CD4-positive, alpha-beta memory T cell (primary cell): ENCODE data around the gene CCSER1. TPM values are rescaled to one million over a fixed set of nuclear protein-coding genes. Genes with fewer than 3 reads are reported as not detected.

ENCODE experiments used
- CTCF ChIA-PET: fragments of 350-600 bp; sonication (Branson Sonifier 250); formaldehyde crosslinking; loops from one replicate; lab custom pipeline; 2021; ENCODE audit warnings: inconsistent platforms; ENCODE audit not compliant: partially characterized antibody; lab: Charles Lee
- POLR2A ChIA-PET: fragments of 350-600 bp; sonication (Branson Sonifier 250); formaldehyde crosslinking; loops from one replicate; lab custom pipeline; 2021; ENCODE audit not compliant: partially characterized antibody; lab: Charles Lee
- DNase-seq, 5 donors: peaks; one replicate each; pipeline versions ENCODE4 v3.0.0 to v3.0.0-alpha.2; 2020 to 2022; ENCODE audit warnings: mixed read lengths in 1 of 5
- H3K27ac ChIP-seq: one replicate; pipeline ENCODE4 v1.7.0; 2013; ENCODE audit warnings: low read depth, low read length
- H3K27me3 ChIP-seq: 2 replicates; pipeline ENCODE4 v1.7.0; 2013; ENCODE audit warnings: mild to moderate bottlenecking, low read length, moderate library complexity; ENCODE audit not compliant: insufficient read depth
- H3K36me3 ChIP-seq: 2 replicates; pipeline ENCODE4 v1.7.0; 2013; ENCODE audit warnings: mild to moderate bottlenecking, low read length, moderate library complexity; ENCODE audit not compliant: insufficient read depth
- H3K4me1 ChIP-seq: 2 replicates; pipeline ENCODE4 v1.7.0; 2013; ENCODE audit warnings: mild to moderate bottlenecking, low read length, moderate library complexity; ENCODE audit not compliant: insufficient read depth
- H3K4me3 ChIP-seq, 2 donors: one replicate each; pipeline ENCODE4 v1.7.0; 2013; ENCODE audit warnings: low read length in 2 of 2, mild to moderate bottlenecking in 1 of 2
- H3K9me3 ChIP-seq, 2 donors: one replicate each; pipeline ENCODE4 v1.7.0; 2013; ENCODE audit warnings: low read length in 2 of 2, control low read depth in 1 of 2; ENCODE audit not compliant: control insufficient read depth in 1 of 2
- H3K27ac Mint-ChIP-seq, 7 donors: one replicate each; pipeline ENCODE4 v1.8.0; 2020 to 2021; ENCODE audit warnings: mixed read lengths in 7 of 7, mild to moderate bottlenecking in 6 of 7, inconsistent platforms in 3 of 7, moderate library complexity in 3 of 7
- H3K27me3 Mint-ChIP-seq, 2 donors: one replicate each; pipeline ENCODE4 v1.8.0; 2020 to 2021; ENCODE audit warnings: mixed read lengths in 2 of 2
- H3K36me3 Mint-ChIP-seq, 2 donors: one replicate each; pipeline ENCODE4 v1.8.0; 2020 to 2021; ENCODE audit warnings: mixed read lengths in 2 of 2, inconsistent platforms in 1 of 2, mild to moderate bottlenecking in 1 of 2
- H3K4me1 Mint-ChIP-seq, 4 donors: one replicate each; pipeline ENCODE4 v1.8.0; 2020 to 2021; ENCODE audit warnings: mixed read lengths in 4 of 4, mild to moderate bottlenecking in 1 of 4
- H3K4me3 Mint-ChIP-seq, 8 donors: one replicate each; pipeline ENCODE4 v1.8.0; 2020 to 2021; ENCODE audit warnings: mixed read lengths in 8 of 8, mild to moderate bottlenecking in 7 of 8, moderate library complexity in 6 of 8, inconsistent platforms in 3 of 8
- H3K9me3 Mint-ChIP-seq, 8 donors: one replicate each; pipeline ENCODE4 v1.8.0; 2020 to 2021; ENCODE audit warnings: mixed read lengths in 8 of 8, mild to moderate bottlenecking in 5 of 8, inconsistent platforms in 3 of 8, moderate library complexity in 1 of 8
- intact Hi-C: fragments of 100-400 bp; cut with micrococcal nuclease; formaldehyde crosslinking; loops from one replicate; pipeline ENCODE4 v1.15.1; 2023
- polyA plus RNA-seq, 2 donors: library from polyadenylated mRNA; unstranded; fragments of 300-500 nt; fragmentation: Illumina TruSeq; gene quantifications; one replicate each; pipeline ENCODE4 v1.2.3, GENCODE V29; 2021
- total RNA-seq, 2 experiments: library from RNA; stranded (reverse); gene quantifications; one replicate each; pipeline ENCODE4 v1.2.3, GENCODE V29; 2021

The CCSER1 gene
- total and polyA plus RNA-seq, 4 experiments from 2014 or later, result 0.47 to 2.0 (median 1.7) TPM; not detected in 1

GRCh38 chr4:90922174-90922573, 795.0 kb downstream of the CCSER1 start:
- H3K9me3 Mint-ChIP-seq, result peaks cover 0 to 2% (median 0%) of the 10 kb centered on the region in 8 donors
- no peak for DNase-seq
- no peaks in the 10 kb centered on the region for H3K36me3 Mint-ChIP-seq
- H3K4me3 Mint-ChIP-seq, result no peak overlapping the region
- CTCF ChIA-PET, result no interaction called here
- no peaks in the 10 kb centered on the region for H3K27me3 Mint-ChIP-seq
- no peaks in the 10 kb centered on the region for H3K27me3 ChIP-seq
- no peaks in the 10 kb centered on the region for H3K4me1 Mint-ChIP-seq
- no peak overlapping the region for H3K4me3 ChIP-seq
- H3K4me1 ChIP-seq, result no peaks in the 10 kb centered on the region
- POLR2A ChIA-PET, result no interaction called here
- H3K27ac Mint-ChIP-seq, result no peak overlapping the region
- no peaks in the 10 kb centered on the region for H3K9me3 ChIP-seq
- H3K36me3 ChIP-seq, result no peaks in the 10 kb centered on the region
- no peak overlapping the region for H3K27ac ChIP-seq
- intact Hi-C loops, result no loop called here

GRCh38 chr4:90926957-90927356, 799.8 kb downstream of the CCSER1 start:
- H3K4me3 Mint-ChIP-seq, result no peak overlapping the region
- H3K9me3 ChIP-seq, result no peaks in the 10 kb centered on the region
- H3K27me3 ChIP-seq, result no peaks in the 10 kb centered on the region
- H3K4me1 Mint-ChIP-seq, result no peaks in the 10 kb centered on the region
- no peak for DNase-seq
- H3K4me3 ChIP-seq, result no peak overlapping the region
- H3K4me1 ChIP-seq, result no peaks in the 10 kb centered on the region
- ChIA-PET POLR2A (no interaction called here), CTCF (no interaction called here)
- no peaks in the 10 kb centered on the region for H3K36me3 Mint-ChIP-seq
- intact Hi-C loops, result no loop called here
- H3K27ac Mint-ChIP-seq, result no peak overlapping the region
- H3K27ac ChIP-seq, result no peak overlapping the region
- no peaks in the 10 kb centered on the region for H3K36me3 ChIP-seq
- no peaks in the 10 kb centered on the region for H3K27me3 Mint-ChIP-seq
- peaks cover 0 to 3% (median 0%) of the 10 kb centered on the region in 8 donors for H3K9me3 Mint-ChIP-seq

GRCh38 chr4:90943311-90943710, 816.1 kb downstream of the CCSER1 start:
- no peak overlapping the region for H3K27ac Mint-ChIP-seq
- no peaks in the 10 kb centered on the region for H3K27me3 Mint-ChIP-seq
- no peaks in the 10 kb centered on the region for H3K27me3 ChIP-seq
- H3K4me3 Mint-ChIP-seq, result no peak overlapping the region
- DNase-seq, result no peak
- no peak overlapping the region for H3K27ac ChIP-seq
- H3K4me1 ChIP-seq, result no peaks in the 10 kb centered on the region
- intact Hi-C loops, result no loop called here
- no peaks in the 10 kb centered on the region for H3K36me3 Mint-ChIP-seq
- no peaks in the 10 kb centered on the region for H3K4me1 Mint-ChIP-seq
- H3K9me3 Mint-ChIP-seq, result peaks cover 0 to 8% (median 3%) of the 10 kb centered on the region in 8 donors
- no peaks in the 10 kb centered on the region for H3K9me3 ChIP-seq
- H3K36me3 ChIP-seq, result no peaks in the 10 kb centered on the region
- H3K4me3 ChIP-seq, result no peak overlapping the region
- ChIA-PET CTCF (no interaction called here), POLR2A (no interaction called here)

- DNase-seq, result no peak
- no peaks in the 10 kb centered on the region for H3K4me1 ChIP-seq
- H3K27me3 ChIP-seq, result no peaks in the 10 kb centered on the region
- no peaks in the 10 kb centered on the region for H3K27me3 Mint-ChIP-seq
- ChIA-PET CTCF (no interaction called here), POLR2A (no interaction called here)
- H3K9me3 Mint-ChIP-seq, result peaks cover 0 to 6% (median 3%) of the 10 kb centered on the region in 8 donors
- no peak overlapping the region for H3K27ac ChIP-seq
- H3K4me3 ChIP-seq, result no peak overlapping the region
- intact Hi-C loops, result no loop called here
- no peaks in the 10 kb centered on the region for H3K36me3 Mint-ChIP-seq
- no peak overlapping the region for H3K27ac Mint-ChIP-seq
- no peaks in the 10 kb centered on the region for H3K36me3 ChIP-seq
- H3K9me3 ChIP-seq, result no peaks in the 10 kb centered on the region
- H3K4me1 Mint-ChIP-seq, result no peaks in the 10 kb centered on the region
- H3K4me3 Mint-ChIP-seq, result no peak overlapping the region
These were observed 819.8 kb downstream of the CCSER1 start for GRCh38 chr4:90946945-90947344.

- H3K4me3 Mint-ChIP-seq, result no peak overlapping the region
- no peaks in the 10 kb centered on the region for H3K9me3 ChIP-seq
- no peaks in the 10 kb centered on the region for H3K4me1 ChIP-seq
- H3K36me3 Mint-ChIP-seq, result no peaks in the 10 kb centered on the region
- ChIA-PET POLR2A (no interaction called here), CTCF (no interaction called here)
- no peaks in the 10 kb centered on the region for H3K4me1 Mint-ChIP-seq
- no peak for DNase-seq
- intact Hi-C loops, result no loop called here
- H3K27me3 ChIP-seq, result no peaks in the 10 kb centered on the region
- peaks cover 0 to 4% (median 0%) of the 10 kb centered on the region in 8 donors for H3K9me3 Mint-ChIP-seq
- no peak overlapping the region for H3K4me3 ChIP-seq
- no peaks in the 10 kb centered on the region for H3K36me3 ChIP-seq
- H3K27ac ChIP-seq, result no peak overlapping the region
- H3K27ac Mint-ChIP-seq, result no peak overlapping the region
- no peaks in the 10 kb centered on the region for H3K27me3 Mint-ChIP-seq
These were observed 823.2 kb downstream of the CCSER1 start for GRCh38 chr4:90950385-90950841.

- ChIA-PET POLR2A (no interaction called here), CTCF (no interaction called here)
- Histone ChIP-seq H3K4me1 (no peaks in the 10 kb centered on the region), H3K4me3 (no peak overlapping the region), H3K27ac (no peak overlapping the region), H3K36me3 (no peaks in the 10 kb centered on the region), H3K27me3 (no peaks in the 10 kb centered on the region), H3K9me3 (no peaks in the 10 kb centered on the region)
- intact Hi-C loops, result no loop called here
- Mint-ChIP-seq H3K9me3 (peaks cover 0 to 4% (median 0%) of the 10 kb centered on the region in 8 donors), H3K27me3 (no peaks in the 10 kb centered on the region), H3K4me3 (no peak overlapping the region), H3K36me3 (no peaks in the 10 kb centered on the region), H3K27ac (no peak overlapping the region), H3K4me1 (no peaks in the 10 kb centered on the region)
- DNase-seq, result no peak
These were observed 823.8 kb downstream of the CCSER1 start for GRCh38 chr4:90951037-90951436.

- H3K4me1 Mint-ChIP-seq, result no peaks in the 10 kb centered on the region
- no peak for DNase-seq
- Histone ChIP-seq H3K4me1 (no peaks in the 10 kb centered on the region), H3K9me3 (no peaks in the 10 kb centered on the region), H3K4me3 (no peak overlapping the region), H3K27ac (no peak overlapping the region), H3K27me3 (no peaks in the 10 kb centered on the region), H3K36me3 (no peaks in the 10 kb centered on the region)
- H3K36me3 Mint-ChIP-seq, result no peaks in the 10 kb centered on the region
- no peak overlapping the region for H3K27ac Mint-ChIP-seq
- no peaks in the 10 kb centered on the region for H3K27me3 Mint-ChIP-seq
- CTCF ChIA-PET, result no interaction called here
- POLR2A ChIA-PET, result no interaction called here
- intact Hi-C loops, result no loop called here
- no peak overlapping the region for H3K4me3 Mint-ChIP-seq
- H3K9me3 Mint-ChIP-seq, result peaks cover 0 to 6% (median 0%) of the 10 kb centered on the region in 8 donors
These were observed 831.2 kb downstream of the CCSER1 start for GRCh38 chr4:90958256-90958895.
